D721Med (cell line): ENCODE measurements around the gene DGAT2.

ENCODE experiments used
- DNase-seq: peaks from one replicate; pipeline ENCODE4 v3.0.0; 2011; ENCODE audit warnings: low spot score; ENCODE audit not compliant: insufficient read length
- FAIRE-seq: peaks from 2 replicates; lab custom pipeline; 2011; peaks lifted over from hg19 to GRCh38; lab: Jason Lieb, UNC
- CTCF ChIP-seq: IDR thresholded peaks from 2 replicates; pipeline ENCODE4 v1.5.1; 2012; ENCODE audit warnings: mild to moderate bottlenecking, control low read depth; ENCODE audit not compliant: insufficient read depth; ENCODE audit errors: missing control alignments

The DGAT2 gene

GRCh38 chr11:75725547-75726320 is 42.8 kb upstream of the DGAT2 start:
- no peak for FAIRE-seq
- no peak for TF ChIP-seq CTCF
- DNase-seq: no peak

GRCh38 chr11:75728992-75729391 is 39.6 kb upstream of the DGAT2 start:
- no peak for TF ChIP-seq CTCF
- DNase-seq (no peak), FAIRE-seq (no peak)

DNA sequence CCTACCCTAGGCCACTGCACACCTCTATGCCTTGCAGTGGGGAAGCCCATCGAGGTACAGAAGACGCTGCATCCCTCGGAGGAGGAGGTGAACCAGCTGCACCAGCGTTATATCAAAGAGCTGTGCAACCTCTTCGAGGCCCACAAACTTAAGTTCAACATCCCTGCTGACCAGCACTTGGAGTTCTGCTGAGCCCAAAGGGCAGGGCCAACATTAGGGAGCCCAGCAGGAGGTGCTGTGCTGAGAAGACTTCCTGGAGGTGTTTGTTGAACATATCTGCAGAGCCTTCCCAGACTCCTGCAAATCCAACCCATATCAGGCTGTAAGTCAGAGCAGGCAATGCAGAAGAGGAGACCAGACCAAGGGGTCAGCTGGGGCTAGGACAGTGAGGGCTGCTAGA is 37.5 kb upstream of the DGAT2 start:
- FAIRE-seq: no peak

DNA sequence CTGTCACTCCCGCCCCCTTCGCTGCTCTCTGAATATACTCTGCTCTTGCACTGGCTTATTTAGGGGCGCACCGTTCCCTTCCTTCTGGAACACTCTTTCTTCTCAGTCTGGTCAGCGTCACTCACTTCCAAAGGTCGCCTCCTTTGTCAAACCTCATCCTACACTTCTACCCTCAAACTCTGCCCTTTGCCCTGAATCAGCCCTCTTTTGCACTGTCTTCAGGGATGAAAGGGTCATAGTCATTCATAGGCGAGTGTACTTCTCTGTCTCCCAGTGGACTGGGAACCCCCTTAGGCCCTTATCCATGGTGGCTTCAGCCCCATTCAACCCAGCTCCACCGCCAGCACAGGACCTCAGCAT is 35.5 kb upstream of the DGAT2 start:
- TF ChIP-seq CTCF: no peak
- DNase-seq: no peak
- FAIRE-seq: no peak

More for the DNA sequence above, 37.5 kb upstream of the DGAT2 start:
- no peak for TF ChIP-seq CTCF
- no peak for DNase-seq

GRCh38 chr11:75733431-75734107 is 35.0 kb upstream of the DGAT2 start:
- DNase-seq: no peak
- FAIRE-seq: no peak

DNA sequence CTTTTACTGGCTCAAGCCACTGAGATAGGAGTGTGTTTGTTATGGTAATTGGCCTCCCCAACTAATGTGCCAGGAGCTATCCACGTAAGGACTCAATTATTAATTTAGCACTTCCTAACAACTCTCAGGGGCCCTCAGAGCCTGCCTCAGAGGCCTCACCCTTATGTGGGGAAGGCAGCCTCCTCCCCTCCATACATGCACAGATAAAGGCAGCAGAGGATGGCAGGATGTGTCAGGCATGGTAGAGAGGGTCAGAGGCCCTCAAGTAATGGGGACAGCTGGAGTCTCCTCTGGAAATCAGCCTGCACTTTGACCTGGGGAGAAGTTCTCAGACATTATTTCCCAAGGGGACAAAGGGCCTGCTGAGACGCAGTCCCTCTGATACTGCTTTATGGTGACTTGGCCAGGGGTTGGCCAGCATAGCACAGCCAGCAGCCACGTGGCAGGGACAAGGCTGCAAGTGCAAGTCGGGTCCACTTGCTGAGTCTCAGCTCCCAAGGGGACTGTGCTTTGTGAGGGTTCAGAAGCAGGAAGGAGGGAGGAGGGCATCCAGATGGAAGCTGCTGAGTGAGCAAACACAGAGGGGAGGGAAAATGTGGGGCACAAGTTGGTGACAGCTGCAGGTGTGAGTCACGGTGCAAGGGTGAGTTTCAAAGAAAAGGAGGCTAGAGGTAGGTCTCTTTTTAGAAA is 33.9 kb upstream of the DGAT2 start:
- no peak for DNase-seq
- TF ChIP-seq CTCF: no peak
- FAIRE-seq: no peak

More at GRCh38 chr11:75733431-75734107, 35.0 kb upstream of the DGAT2 start:
- no peak for TF ChIP-seq CTCF
